ENCODE data around the gene FAM53B. TPM values are rescaled to one million over a fixed set of nuclear protein-coding genes. Genes with fewer than 3 reads are reported as not detected.

Gene FAM53B
- total RNA-seq, 2 experiments from 2014 or later, result 56.6 to 58.5 TPM

DNA sequence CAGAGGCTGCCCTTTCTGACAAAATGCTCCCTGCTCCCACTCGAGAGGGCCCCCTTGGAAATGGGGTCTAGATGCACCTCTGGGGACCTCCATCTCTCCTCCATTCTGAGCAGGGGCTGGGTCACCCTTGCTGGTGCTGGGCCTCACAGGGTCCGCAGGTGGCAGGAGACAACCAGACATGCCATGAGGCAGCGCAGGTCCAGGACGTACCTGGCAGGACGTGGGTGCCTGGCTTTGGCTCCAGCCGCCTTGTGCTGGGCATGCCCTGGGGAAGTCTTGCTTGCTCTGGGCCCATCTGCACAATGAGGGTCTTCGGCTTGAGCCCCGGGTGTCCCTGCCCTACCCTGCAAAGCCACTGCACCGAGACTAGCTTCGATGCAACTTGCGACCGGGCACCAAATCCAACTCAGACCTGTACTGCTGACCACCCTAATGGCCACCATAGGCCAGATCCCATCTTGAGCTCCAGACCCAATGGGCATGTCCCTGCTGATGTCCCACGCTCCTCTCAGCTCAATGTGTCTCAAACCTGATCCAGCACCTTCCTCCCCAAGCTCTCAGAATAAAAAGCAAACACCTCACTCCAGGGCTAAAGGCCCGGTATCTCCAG is 107.0 kb downstream of the FAM53B start:
- CTCF ChIA-PET (ENCODE audit: unreplicated experiment), result no interaction called here
- POLR2A ChIA-PET, result no interaction called here
- H3K9me2 ChIP-seq (ENCODE audit: insufficient read depth, low read length), result no peaks in the 10 kb centered on the region
- H3K79me2 ChIP-seq (ENCODE audit: insufficient read depth, low read depth, low read length), result peaks cover 10% of the 10 kb centered on the region; the same call in 1 of the 2 replicates
- TF ChIP-seq, protein P1, sequence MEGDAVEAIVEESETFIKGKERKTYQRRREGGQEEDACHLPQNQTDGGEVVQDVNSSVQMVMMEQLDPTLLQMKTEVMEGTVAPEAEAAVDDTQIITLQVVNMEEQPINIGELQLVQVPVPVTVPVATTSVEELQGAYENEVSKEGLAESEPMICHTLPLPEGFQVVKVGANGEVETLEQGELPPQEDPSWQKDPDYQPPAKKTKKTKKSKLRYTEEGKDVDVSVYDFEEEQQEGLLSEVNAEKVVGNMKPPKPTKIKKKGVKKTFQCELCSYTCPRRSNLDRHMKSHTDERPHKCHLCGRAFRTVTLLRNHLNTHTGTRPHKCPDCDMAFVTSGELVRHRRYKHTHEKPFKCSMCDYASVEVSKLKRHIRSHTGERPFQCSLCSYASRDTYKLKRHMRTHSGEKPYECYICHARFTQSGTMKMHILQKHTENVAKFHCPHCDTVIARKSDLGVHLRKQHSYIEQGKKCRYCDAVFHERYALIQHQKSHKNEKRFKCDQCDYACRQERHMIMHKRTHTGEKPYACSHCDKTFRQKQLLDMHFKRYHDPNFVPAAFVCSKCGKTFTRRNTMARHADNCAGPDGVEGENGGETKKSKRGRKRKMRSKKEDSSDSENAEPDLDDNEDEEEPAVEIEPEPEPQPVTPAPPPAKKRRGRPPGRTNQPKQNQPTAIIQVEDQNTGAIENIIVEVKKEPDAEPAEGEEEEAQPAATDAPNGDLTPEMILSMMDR (conservative IDR thresholded peaks at IDR 0.05; ENCODE audit: low read length), result no peak
- TF ChIP-seq EZH2phosphoT487 (IDR thresholded peaks at IDR 0.05; ENCODE audit: borderline replicate concordance, low read depth, low read length), result no peak
- H4K20me1 ChIP-seq (ENCODE audit: insufficient read depth, low read length), result no peaks in the 10 kb centered on the region
- DNase-seq (ENCODE audit: low spot score), result no peak
- peaks cover 50% of the 10 kb centered on the region for H3K36me3 ChIP-seq (ENCODE audit: insufficient read depth, low read length)
- intact Hi-C loops (cut with micrococcal nuclease; ENCODE audit: unreplicated experiment), result no loop called here
- no peaks in the 10 kb centered on the region; the same call in 1 of the 2 replicates for H3K9me3 ChIP-seq (ENCODE audit: low read length)
- H3K4me2 ChIP-seq (ENCODE audit: low read length), result no peak overlapping the region
- peaks cover 21% of the 10 kb centered on the region for H3K4me1 ChIP-seq (ENCODE audit: insufficient read depth, low read length, poor library complexity, severe bottlenecking)
- no peak overlapping the region for H2AFZ ChIP-seq (ENCODE audit: low read length)
- no peak overlapping the region for H3K27ac ChIP-seq (ENCODE audit: low read depth, low read length, poor library complexity, severe bottlenecking)
- H3K4me3 ChIP-seq (ENCODE audit: low read depth, low read length, poor library complexity, severe bottlenecking), result no peak overlapping the region
- BruUV-seq (replicated peaks), result no TSS peak

DNA sequence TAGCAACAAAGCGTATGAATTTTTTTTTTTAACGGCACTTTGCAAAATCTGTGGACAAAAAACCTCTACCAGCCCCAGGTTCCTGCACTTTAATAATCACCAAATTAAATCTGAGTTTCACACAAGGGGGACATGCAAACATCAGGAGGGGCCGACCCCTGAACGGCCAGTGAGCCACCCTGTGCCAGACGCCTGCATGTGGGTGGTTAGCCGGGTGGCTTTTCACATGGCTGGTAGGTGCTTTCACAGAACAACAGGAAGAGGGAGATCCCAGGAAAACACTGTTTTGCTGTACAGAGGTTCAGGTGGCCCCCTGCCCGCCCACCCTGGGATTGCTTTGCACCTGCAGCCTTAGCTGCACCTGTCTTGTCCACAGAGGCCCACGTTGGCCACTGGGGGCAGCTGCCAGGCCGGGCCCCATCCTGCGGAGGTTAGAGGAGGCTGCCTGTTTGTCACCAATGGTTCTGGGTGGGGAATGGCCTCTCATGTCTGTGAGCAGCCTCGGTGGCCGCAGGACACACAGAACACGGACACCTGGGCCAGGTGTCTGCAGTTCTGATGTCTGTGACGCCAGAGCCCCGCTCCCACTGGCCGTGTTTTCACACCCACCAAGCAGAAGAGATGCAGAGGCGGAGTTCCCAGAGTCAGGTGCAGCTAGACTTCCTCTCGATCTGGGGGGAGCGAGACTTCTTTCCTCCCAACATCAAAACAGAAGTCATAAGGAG is 107.7 kb downstream of the FAM53B start:
- intact Hi-C loops (cut with micrococcal nuclease; ENCODE audit: unreplicated experiment), result no loop called here
- H3K4me3 ChIP-seq (ENCODE audit: low read depth, low read length, poor library complexity, severe bottlenecking), result no peak overlapping the region
- CTCF ChIA-PET (ENCODE audit: unreplicated experiment), result no interaction called here

More for the DNA sequence above, 107.7 kb downstream of the FAM53B start:
- no peak overlapping the region for H2AFZ ChIP-seq (ENCODE audit: low read length)
- H3K36me3 ChIP-seq (ENCODE audit: insufficient read depth, low read length), result peaks cover 49% of the 10 kb centered on the region
- no peaks in the 10 kb centered on the region for H3K9me2 ChIP-seq (ENCODE audit: insufficient read depth, low read length)
- no peaks in the 10 kb centered on the region for H4K20me1 ChIP-seq (ENCODE audit: insufficient read depth, low read length)
- peaks cover 20% of the 10 kb centered on the region for H3K4me1 ChIP-seq (ENCODE audit: insufficient read depth, low read length, poor library complexity, severe bottlenecking)
- TF ChIP-seq, protein P1 (conservative IDR thresholded peaks at IDR 0.05; ENCODE audit: low read length), result peak; percentile 40
- TF ChIP-seq EZH2phosphoT487 (IDR thresholded peaks at IDR 0.05; ENCODE audit: borderline replicate concordance, low read depth, low read length), result no peak
- no peaks in the 10 kb centered on the region; the same call in 1 of the 2 replicates for H3K9me3 ChIP-seq (ENCODE audit: low read length)
- no TSS peak for BruUV-seq (replicated peaks)
- DNase-seq (ENCODE audit: low spot score), result peak; percentile 34
- H3K79me2 ChIP-seq (ENCODE audit: insufficient read depth, low read depth, low read length), result peaks cover 10% of the 10 kb centered on the region; the same call in 1 of the 2 replicates
- H3K4me2 ChIP-seq (ENCODE audit: low read length), result no peak overlapping the region
- no peak overlapping the region for H3K27ac ChIP-seq (ENCODE audit: low read depth, low read length, poor library complexity, severe bottlenecking)
- POLR2A ChIA-PET, result no interaction called here
